ENCODE results near the gene DGCR2. TPM values are rescaled to one million over a fixed set of nuclear protein-coding genes. Genes with fewer than 3 reads are reported as not detected.
"Not testable (repeated sequence)": the region's sequence is repeated elsewhere in the genome, so short reads cannot be mapped to it uniquely, and the experiment has no call there.

DGCR2 gene
- total RNA-seq, 4 donors from 2014 or later: 44.1 to 76.5 (median 56.3) TPM

DNA sequence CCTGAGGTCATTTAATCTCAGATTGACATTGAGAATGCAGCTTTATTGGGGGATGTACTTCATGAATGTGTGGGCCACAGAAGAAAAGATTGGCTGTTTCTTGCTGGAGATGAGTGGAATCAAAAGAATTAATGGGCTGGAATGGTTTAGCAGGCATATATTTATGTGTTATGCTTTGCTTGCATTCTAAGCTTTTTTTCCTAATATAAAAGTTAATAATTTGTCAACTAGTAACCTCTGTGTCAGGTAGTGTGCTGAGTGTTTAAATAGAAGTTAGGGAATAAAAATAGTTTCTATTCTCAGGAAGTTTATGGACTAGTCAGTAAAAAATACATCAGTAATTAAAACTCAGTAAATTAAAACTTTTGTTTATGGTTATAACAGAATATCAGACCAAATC is 118.7 kb downstream of the DGCR2 start:
- H3K27me3 ChIP-seq: peaks cover 28% of the 10 kb centered on the region
- no peaks in the 10 kb centered on the region for H3K36me3 ChIP-seq
- H3K4me3 ChIP-seq: no peak overlapping the region
- no peaks in the 10 kb centered on the region for H3K4me1 ChIP-seq
- ATAC-seq: no peak
- no peak overlapping the region for H3K27ac ChIP-seq
- peaks cover 0 to 13% (median 0%) of the 10 kb centered on the region in 3 donors for H3K9me3 ChIP-seq
- TF ChIP-seq EP300 (IDR thresholded peaks at IDR 0.05) (no peak), POLR2A (IDR thresholded peaks at IDR 0.05) (no peak), POLR2AphosphoS5 (IDR thresholded peaks at IDR 0.05) (no peak)
- TF ChIP-seq, protein P1, sequence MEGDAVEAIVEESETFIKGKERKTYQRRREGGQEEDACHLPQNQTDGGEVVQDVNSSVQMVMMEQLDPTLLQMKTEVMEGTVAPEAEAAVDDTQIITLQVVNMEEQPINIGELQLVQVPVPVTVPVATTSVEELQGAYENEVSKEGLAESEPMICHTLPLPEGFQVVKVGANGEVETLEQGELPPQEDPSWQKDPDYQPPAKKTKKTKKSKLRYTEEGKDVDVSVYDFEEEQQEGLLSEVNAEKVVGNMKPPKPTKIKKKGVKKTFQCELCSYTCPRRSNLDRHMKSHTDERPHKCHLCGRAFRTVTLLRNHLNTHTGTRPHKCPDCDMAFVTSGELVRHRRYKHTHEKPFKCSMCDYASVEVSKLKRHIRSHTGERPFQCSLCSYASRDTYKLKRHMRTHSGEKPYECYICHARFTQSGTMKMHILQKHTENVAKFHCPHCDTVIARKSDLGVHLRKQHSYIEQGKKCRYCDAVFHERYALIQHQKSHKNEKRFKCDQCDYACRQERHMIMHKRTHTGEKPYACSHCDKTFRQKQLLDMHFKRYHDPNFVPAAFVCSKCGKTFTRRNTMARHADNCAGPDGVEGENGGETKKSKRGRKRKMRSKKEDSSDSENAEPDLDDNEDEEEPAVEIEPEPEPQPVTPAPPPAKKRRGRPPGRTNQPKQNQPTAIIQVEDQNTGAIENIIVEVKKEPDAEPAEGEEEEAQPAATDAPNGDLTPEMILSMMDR (IDR thresholded peaks at IDR 0.05): no peak

- TF ChIP-seq, protein P1 (IDR thresholded peaks at IDR 0.05): no peak
- no peak for TF ChIP-seq POLR2AphosphoS5 (IDR thresholded peaks at IDR 0.05)
- no peak for TF ChIP-seq EP300 (IDR thresholded peaks at IDR 0.05)
- TF ChIP-seq POLR2A (IDR thresholded peaks at IDR 0.05): no peak
- WGBS, 2 donors (ENCODE audit: low coverage in 1 of 2): 53 to 66% methylated on average over 4 to 5 of the region's 5 CpGs
Measured at GRCh38 chr22:19002684-19003038, 119.6 kb downstream of the DGCR2 start.

DNA sequence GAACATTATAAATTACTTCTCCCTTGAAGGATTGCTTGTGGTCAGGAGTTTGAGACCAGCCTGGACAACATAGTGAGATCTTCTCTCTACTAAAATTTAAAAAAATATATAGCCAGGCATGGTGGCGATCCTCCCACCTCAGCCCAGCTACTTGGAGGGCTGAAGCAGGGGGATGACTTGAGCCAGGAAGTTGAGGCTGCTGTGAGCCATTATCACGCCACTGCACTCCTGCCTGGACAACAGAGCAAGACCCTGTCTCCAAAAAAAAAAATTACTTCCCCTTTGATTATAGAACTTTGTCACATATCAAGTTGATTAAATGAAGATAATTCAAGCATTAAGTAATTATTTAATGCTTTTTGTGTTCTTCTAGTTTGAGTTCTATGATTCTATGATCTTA is 121.0 kb downstream of the DGCR2 start:
- H3K27ac ChIP-seq: no peak overlapping the region
- ATAC-seq: no peak
- H3K4me1 ChIP-seq: no peaks in the 10 kb centered on the region
- H3K9me3 ChIP-seq: peaks cover 0 to 13% (median 0%) of the 10 kb centered on the region in 3 donors
- peaks cover 47% of the 10 kb centered on the region for H3K27me3 ChIP-seq
- 67 to 75% methylated on average over 1 to 2 of the region's 2 CpGs for WGBS, 2 donors (ENCODE audit: low coverage in 1 of 2)
- TF ChIP-seq POLR2AphosphoS5 (IDR thresholded peaks at IDR 0.05) (no peak), EP300 (IDR thresholded peaks at IDR 0.05) (no peak), POLR2A (IDR thresholded peaks at IDR 0.05) (no peak)
- TF ChIP-seq, protein P1 (IDR thresholded peaks at IDR 0.05): no peak
- no peak overlapping the region for H3K4me3 ChIP-seq
- no peaks in the 10 kb centered on the region for H3K36me3 ChIP-seq

More at GRCh38 chr22:19002684-19003038, 119.6 kb downstream of the DGCR2 start:
- H3K4me3 ChIP-seq: no peak overlapping the region
- no peaks in the 10 kb centered on the region for H3K4me1 ChIP-seq
- no peaks in the 10 kb centered on the region for H3K36me3 ChIP-seq
- H3K27ac ChIP-seq: no peak overlapping the region
- ATAC-seq: no peak
- peaks cover 34% of the 10 kb centered on the region for H3K27me3 ChIP-seq
- peaks cover 0 to 13% (median 0%) of the 10 kb centered on the region in 3 donors for H3K9me3 ChIP-seq

DNA sequence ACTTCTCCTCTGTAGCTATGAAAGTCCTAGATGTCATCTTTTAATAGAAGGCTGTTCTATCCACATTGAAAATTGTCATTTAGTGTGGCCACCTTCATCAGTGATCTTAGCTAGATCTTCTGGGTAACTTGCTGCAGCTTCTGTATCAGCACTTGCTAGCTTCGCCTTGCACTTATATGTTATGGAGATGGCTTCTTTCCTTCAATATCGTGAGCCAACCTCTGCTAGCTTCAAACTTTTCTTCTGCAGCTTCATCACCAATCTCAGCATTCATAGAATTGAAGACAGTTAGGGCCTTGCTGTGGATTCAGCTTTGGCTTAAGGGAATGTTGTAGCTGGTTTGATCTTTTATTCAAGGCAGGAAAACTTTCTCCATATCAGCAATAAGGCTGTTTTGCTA is 122.1 kb downstream of the DGCR2 start:
- ATAC-seq, H3K27ac ChIP-seq, H3K4me3 ChIP-seq, H3K36me3 ChIP-seq, H3K4me1 ChIP-seq: not testable (repeated sequence)
- 86 to 100% methylated on average over 1 to 2 of the region's 2 CpGs for WGBS, 2 donors (ENCODE audit: low coverage in 1 of 2)
- Histone ChIP-seq H3K27me3 (peaks cover 57% of the 10 kb centered on the region), H3K9me3 (peaks cover 0 to 13% (median 0%) of the 10 kb centered on the region in 3 donors)

DNA sequence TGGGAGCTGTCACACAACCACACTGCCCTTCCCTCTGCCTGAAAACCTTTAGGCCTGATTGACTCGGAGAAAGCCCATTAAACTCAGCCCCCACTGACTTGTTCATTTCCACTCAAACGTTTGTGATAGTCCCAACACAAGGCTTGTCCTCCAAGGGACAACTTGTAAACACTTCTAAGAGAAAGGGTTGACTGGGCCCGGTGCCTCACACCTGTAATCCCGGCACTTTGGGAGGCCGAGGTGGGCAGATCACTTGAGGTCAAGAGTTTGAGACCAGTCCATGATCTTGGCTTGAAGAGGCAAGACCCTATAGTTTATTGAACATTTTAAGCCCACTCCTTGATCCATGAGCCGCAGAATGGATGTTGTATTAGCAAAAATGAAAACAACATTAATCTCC is 122.8 kb downstream of the DGCR2 start:
- 71 to 75% methylated on average over 1 to 4 of the region's 6 CpGs for WGBS, 2 donors (ENCODE audit: low coverage in 1 of 2)
- TF ChIP-seq POLR2A (IDR thresholded peaks at IDR 0.05) (no peak), EP300 (IDR thresholded peaks at IDR 0.05) (no peak), POLR2AphosphoS5 (IDR thresholded peaks at IDR 0.05) (no peak)
- Histone ChIP-seq H3K27ac (no peak overlapping the region), H3K4me1 (no peaks in the 10 kb centered on the region), H3K27me3 (peaks cover 64% of the 10 kb centered on the region), H3K9me3 (peaks cover 0 to 13% (median 0%) of the 10 kb centered on the region in 3 donors), H3K36me3 (no peaks in the 10 kb centered on the region), H3K4me3 (no peak overlapping the region)
- no peak for ATAC-seq

- TF ChIP-seq POLR2A (IDR thresholded peaks at IDR 0.05) (no peak), EP300 (IDR thresholded peaks at IDR 0.05) (no peak), POLR2AphosphoS5 (IDR thresholded peaks at IDR 0.05) (no peak)
- TF ChIP-seq, protein P1 (IDR thresholded peaks at IDR 0.05): no peak
- no peak overlapping the region for H3K4me3 ChIP-seq
- no peak overlapping the region for H3K27ac ChIP-seq
- peaks cover 68% of the 10 kb centered on the region for H3K27me3 ChIP-seq
- WGBS, 2 donors (ENCODE audit: low coverage in 1 of 2): 18 to 29% methylated on average over 2 to 12 of the region's 12 CpGs
- ATAC-seq: no peak
- no peaks in the 10 kb centered on the region for H3K36me3 ChIP-seq
- H3K4me1 ChIP-seq: no peaks in the 10 kb centered on the region
- peaks cover 0 to 13% (median 0%) of the 10 kb centered on the region in 3 donors for H3K9me3 ChIP-seq
Measured at GRCh38 chr22:18999008-18999407, 123.2 kb downstream of the DGCR2 start.
